Thyroid gland (tissue), 4 donors: Measurements from ENCODE around the gene DIO1. TPM values are rescaled to one million over a fixed set of nuclear protein-coding genes. Genes with fewer than 3 reads are reported as not detected.

ENCODE experiments used
- DNase-seq, 2 donors: peaks; one replicate each; pipeline ENCODE4 v3.0.0-alpha.2; 2019
- H3K27ac ChIP-seq, 3 donors: fragments of 200-600 bp; sonication (generic); 1 replicate in 2 of 3; 2 replicates in 1 of 3; pipeline ENCODE4 v1.5.1; 2016 to 2019; ENCODE audit warnings: mild to moderate bottlenecking in 1 of 3, moderate library complexity in 1 of 3
- H3K27me3 ChIP-seq: fragments of 200-600 bp; sonication (generic); one replicate; pipeline ENCODE4 v1.5.1; 2019
- H3K36me3 ChIP-seq, 2 donors: fragments of 200-600 bp; sonication (generic); one replicate each; pipeline ENCODE4 v1.5.1; 2016 to 2019
- H3K4me1 ChIP-seq, 2 donors: fragments of 200-600 bp; sonication (generic); one replicate each; pipeline ENCODE4 v1.5.1; 2017 to 2019
- H3K4me3 ChIP-seq, 3 donors: fragments of 200-600 bp; sonication (generic); replicated peaks in 1 of 3; 1 replicate in 2 of 3; 2 replicates in 1 of 3; pipeline ENCODE4 v1.5.1; 2016; ENCODE audit warnings: mild to moderate bottlenecking in 1 of 3
- H3K9me3 ChIP-seq: fragments of 200-600 bp; sonication (generic); one replicate; pipeline ENCODE4 v1.5.1; 2017
- CTCF ChIP-seq, 6 experiments: fragments of 200-600 bp in 3 of 6; fragments of 450-650 bp in 3 of 6; sonication (generic) in 3 of 6; IDR thresholded peaks; one replicate each; pipeline ENCODE4 v1.5.1; 2016 to 2019; ENCODE audit warnings: antibody characterized with exemption in 6 of 6, mild to moderate bottlenecking in 2 of 6, inconsistent platforms in 1 of 6, moderate library complexity in 1 of 6
- POLR2A ChIP-seq, 2 donors: fragments of 450-650 bp; IDR thresholded peaks; one replicate each; pipeline ENCODE4 v1.6.1; 2017; ENCODE audit warnings: antibody characterized with exemption in 2 of 2, mild to moderate bottlenecking in 2 of 2, moderate library complexity in 1 of 2
- WGBS, 2 donors: methylation state at CpG; one replicate each; pipeline ENCODE4 v1.1.5; 2017; 5-methylcytosine and 5-hydroxymethylcytosine counted together
- intact Hi-C: fragments of 100-400 bp; cut with DNase I; formaldehyde crosslinking; loops from one replicate; pipeline ENCODE4 v1.15.1; 2023
- total RNA-seq, 4 donors: library from RNA; depleted of rRNA; stranded (reverse); fragments of >200 nt; gene quantifications; one replicate each; pipeline ENCODE4 v1.2.3, GENCODE V29; 2016

DIO1 gene
- total RNA-seq, 4 donors from 2014 or later = 219 to 492 (median 343) TPM

GRCh38 chr1:53899708-53900107 is 5.7 kb downstream of the DIO1 start:
- H3K27ac ChIP-seq = peak overlapping the region; percentile 63 to 91 (median 82)
- intact Hi-C loops = no loop called here
- H3K4me1 ChIP-seq = peaks cover 23 to 77% of the 10 kb centered on the region in 2 donors
- 88 to 89% methylated on average over 3 of the region's 3 CpGs for WGBS, 2 donors
- H3K9me3 ChIP-seq = no peaks in the 10 kb centered on the region
- H3K36me3 ChIP-seq = no peaks in the 10 kb centered on the region
- no peaks in the 10 kb centered on the region for H3K27me3 ChIP-seq
- no peak for DNase-seq
- TF ChIP-seq POLR2A (IDR thresholded peaks at IDR 0.05) (no peak), CTCF (IDR thresholded peaks at IDR 0.05) (no peak)
- H3K4me3 ChIP-seq = no peak overlapping the region

- DNase-seq = no peak
- intact Hi-C loops = no loop called here
- H3K9me3 ChIP-seq = no peaks in the 10 kb centered on the region
- peaks cover 30 to 97% of the 10 kb centered on the region in 2 donors for H3K4me1 ChIP-seq
- TF ChIP-seq CTCF (IDR thresholded peaks at IDR 0.05) = no peak
- no peak for TF ChIP-seq POLR2A (IDR thresholded peaks at IDR 0.05)
- no peak overlapping the region for H3K4me3 ChIP-seq
- H3K36me3 ChIP-seq = no peaks in the 10 kb centered on the region
- H3K27me3 ChIP-seq = no peaks in the 10 kb centered on the region
- peak overlapping the region; percentile 78 to 91 (median 82) for H3K27ac ChIP-seq
- WGBS, 2 donors = 68 to 75% methylated on average over 7 of the region's 7 CpGs
Observed at GRCh38 chr1:53902235-53903138, 8.5 kb downstream of the DIO1 start.

- intact Hi-C loops = no loop called here
- H3K27me3 ChIP-seq = no peaks in the 10 kb centered on the region
- H3K27ac ChIP-seq = peak overlapping the region; percentile 82 to 91 (median 85)
- H3K9me3 ChIP-seq = no peaks in the 10 kb centered on the region
- H3K4me3 ChIP-seq = no peak overlapping the region
- 36 to 49% methylated on average over 8 of the region's 8 CpGs for WGBS, 2 donors
- peaks cover 10 to 80% of the 10 kb centered on the region in 2 donors for H3K4me1 ChIP-seq
- peak; percentile 91 to 92 for DNase-seq
- peak in 1 of 2 donors; percentile 60 for TF ChIP-seq POLR2A (IDR thresholded peaks at IDR 0.05)
- TF ChIP-seq CTCF (IDR thresholded peaks at IDR 0.05) = no peak
- no peaks in the 10 kb centered on the region for H3K36me3 ChIP-seq
Observed at GRCh38 chr1:53905509-53905908, 11.5 kb downstream of the DIO1 start.

- no peaks in the 10 kb centered on the region for H3K9me3 ChIP-seq
- no peaks in the 10 kb centered on the region for H3K27me3 ChIP-seq
- TF ChIP-seq CTCF (IDR thresholded peaks at IDR 0.05) (no peak), POLR2A (IDR thresholded peaks at IDR 0.05) (no peak)
- WGBS, 2 donors = 90 to 92% methylated on average over 2 to 3 of the region's 4 CpGs
- intact Hi-C loops = no loop called here
- H3K36me3 ChIP-seq = no peaks in the 10 kb centered on the region
- no peak overlapping the region for H3K4me3 ChIP-seq
- H3K4me1 ChIP-seq = peaks cover 10 to 74% of the 10 kb centered on the region in 2 donors
- no peak for DNase-seq
- peak overlapping the region; percentile 82 to 91 (median 85) for H3K27ac ChIP-seq
Observed at GRCh38 chr1:53906121-53906520, 12.1 kb downstream of the DIO1 start.

GRCh38 chr1:53909946-53910345 is 16.0 kb downstream of the DIO1 start:
- no peaks in the 10 kb centered on the region for H3K27me3 ChIP-seq
- peak overlapping the region; percentile 64 to 91 (median 82) for H3K27ac ChIP-seq
- peaks cover 10 to 52% of the 10 kb centered on the region in 2 donors for H3K4me1 ChIP-seq
- no peak overlapping the region for H3K4me3 ChIP-seq
- DNase-seq = peak in 1 of 2 donors; percentile 39
- intact Hi-C loops = no loop called here
- H3K36me3 ChIP-seq = no peaks in the 10 kb centered on the region
- H3K9me3 ChIP-seq = no peaks in the 10 kb centered on the region
- WGBS, 2 donors = 67 to 69% methylated on average over 3 of the region's 3 CpGs
- peak in 1 of 2 donors; percentile 41 for TF ChIP-seq POLR2A (IDR thresholded peaks at IDR 0.05)
- no peak for TF ChIP-seq CTCF (IDR thresholded peaks at IDR 0.05)
